Psoas muscle (tissue), 8 donors: Measurements from ENCODE around the gene CHURC1. TPM values are rescaled to one million over a fixed set of nuclear protein-coding genes. Genes with fewer than 3 reads are reported as not detected.

Experiments used
- ATAC-seq, 4 donors: fragments of 200-7000 bp; cut with Tn5 transposase; one replicate each; pipeline ENCODE4 v1.9.1; 2020; ENCODE audit warnings: moderate library complexity in 3 of 4, mild to moderate bottlenecking in 2 of 4
- DNase-seq, 2 donors: peaks; one replicate each; pipeline ENCODE4 v3.0.0-alpha.2; 2020
- H3K27ac ChIP-seq: fragments of 200-600 bp; one replicate; pipeline ENCODE4 v1.8.0; 2022
- H3K27me3 ChIP-seq, 3 donors: fragments of 200-600 bp in 1 of 3; one replicate each; pipeline versions ENCODE4 v1.6.1 to v1.8.0; 2013 to 2022; ENCODE audit warnings: low read length in 2 of 3, mild to moderate bottlenecking in 2 of 3, moderate library complexity in 1 of 3; ENCODE audit not compliant: insufficient read depth in 3 of 3
- H3K36me3 ChIP-seq, 2 donors: fragments of 200-600 bp in 1 of 2; one replicate each; pipeline versions ENCODE4 v1.6.1 to v1.8.0; 2013 to 2022; ENCODE audit warnings: low read depth in 1 of 2, mild to moderate bottlenecking in 1 of 2, moderate library complexity in 1 of 2; ENCODE audit not compliant: insufficient read depth in 1 of 2
- H3K4me1 ChIP-seq: fragments of 200-600 bp; one replicate; pipeline ENCODE4 v1.8.0; 2022
- H3K4me3 ChIP-seq: fragments of 200-600 bp; one replicate; pipeline ENCODE4 v1.8.0; 2022; ENCODE audit warnings: mild to moderate bottlenecking
- H3K9me3 ChIP-seq: fragments of 200-600 bp; one replicate; pipeline ENCODE4 v1.8.0; 2022
- WGBS, 3 donors: extraction: QIAGEN DNeasy Blood & Tissue Kit; methylation state at CpG; one replicate each; pipeline versions ENCODE4 v1.1.6 to v1.1.7; 2013; 5-methylcytosine and 5-hydroxymethylcytosine counted together
- intact Hi-C, 2 donors: fragments of 100-400 bp; cut with DNase I; formaldehyde crosslinking; loops; one replicate each; pipeline versions ENCODE4 v1.11.0 to v1.14.2; 2022
- polyA plus RNA-seq, 3 donors: library from polyadenylated mRNA; stranded (reverse); fragments of 200-250 nt; gene quantifications; one replicate each; pipeline ENCODE4 v1.2.3, GENCODE V29; 2013
- total RNA-seq, 4 donors: library from RNA; stranded (reverse); fragmentation: NEBNext Ultra II Directional in 2 of 4; extraction: Animal tissue kit (Norgen Biotek cat#: 25700) in 2 of 4; gene quantifications; one replicate each; pipeline versions ENCODE4 v1.2.1 to v1.2.4, GENCODE V29; 2021 to 2023
- TF ChIP-seq, protein P1 (sequence below): fragments of 200-600 bp; IDR thresholded peaks from one replicate; pipeline ENCODE4 v1.8.0; 2022; ENCODE audit warnings: antibody characterized with exemption
- donor health status: healthy with polysubstance abuse.
- donor health status: DM: no; HTN: no; CAD: no; lungs with moderate emphysema.
- donor health status: Bipolar disorder and iron deficiency.
- donor health status: healthy.
- donor health status: DM: yes; HTN: yes; CAD: no.
- donor health status: DM: no; HTN: no; CAD: no.
- donor health status: DM: no; HTN: no; CAD: no.
- donor health status: DM: yes; HTN: yes; CAD: no.

Gene CHURC1
- total and polyA plus RNA-seq, 7 donors: 31.4 to 112 (median 77.9) TPM

- Histone ChIP-seq H3K4me1 (peaks cover 9% of the 10 kb centered on the region), H3K9me3 (no peaks in the 10 kb centered on the region), H3K4me3 (no peak overlapping the region), H3K36me3 (no peaks in the 10 kb centered on the region), H3K27ac (peak overlapping the region; percentile 13), H3K27me3 (no peaks in the 10 kb centered on the region)
- DNase-seq (no peak), ATAC-seq (peak; percentile 44 to 66 (median 60))
- 55 to 66% (median 62%) methylated on average over 4 of the region's 4 CpGs for WGBS, 3 donors
- intact Hi-C loops: loop anchor here (5.0 kb wide), 3 partner anchors 69 to 219 kb away; no protein-coding TSS in a partner anchor
- TF ChIP-seq, protein P1, sequence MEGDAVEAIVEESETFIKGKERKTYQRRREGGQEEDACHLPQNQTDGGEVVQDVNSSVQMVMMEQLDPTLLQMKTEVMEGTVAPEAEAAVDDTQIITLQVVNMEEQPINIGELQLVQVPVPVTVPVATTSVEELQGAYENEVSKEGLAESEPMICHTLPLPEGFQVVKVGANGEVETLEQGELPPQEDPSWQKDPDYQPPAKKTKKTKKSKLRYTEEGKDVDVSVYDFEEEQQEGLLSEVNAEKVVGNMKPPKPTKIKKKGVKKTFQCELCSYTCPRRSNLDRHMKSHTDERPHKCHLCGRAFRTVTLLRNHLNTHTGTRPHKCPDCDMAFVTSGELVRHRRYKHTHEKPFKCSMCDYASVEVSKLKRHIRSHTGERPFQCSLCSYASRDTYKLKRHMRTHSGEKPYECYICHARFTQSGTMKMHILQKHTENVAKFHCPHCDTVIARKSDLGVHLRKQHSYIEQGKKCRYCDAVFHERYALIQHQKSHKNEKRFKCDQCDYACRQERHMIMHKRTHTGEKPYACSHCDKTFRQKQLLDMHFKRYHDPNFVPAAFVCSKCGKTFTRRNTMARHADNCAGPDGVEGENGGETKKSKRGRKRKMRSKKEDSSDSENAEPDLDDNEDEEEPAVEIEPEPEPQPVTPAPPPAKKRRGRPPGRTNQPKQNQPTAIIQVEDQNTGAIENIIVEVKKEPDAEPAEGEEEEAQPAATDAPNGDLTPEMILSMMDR: no peak
Measured at GRCh38 chr14:64891173-64891838, 22.9 kb upstream of the CHURC1 start.

- DNase-seq (no peak), ATAC-seq (peak; percentile 94 to 98 (median 95))
- Histone ChIP-seq H3K4me1 (peaks cover 9% of the 10 kb centered on the region), H3K4me3 (no peak overlapping the region), H3K27me3 (no peaks in the 10 kb centered on the region), H3K36me3 (no peaks in the 10 kb centered on the region), H3K27ac (peak overlapping the region; percentile 13), H3K9me3 (no peaks in the 10 kb centered on the region)
- TF ChIP-seq, protein P1: peak; percentile 72
- intact Hi-C loops: loop anchor here (5.0 kb wide), 3 partner anchors 70 to 220 kb away; no protein-coding TSS in a partner anchor
- 45 to 47% (median 46%) methylated on average over 2 of the region's 2 CpGs for WGBS, 3 donors
Measured at GRCh38 chr14:64891839-64892375, 22.3 kb upstream of the CHURC1 start.

DNA sequence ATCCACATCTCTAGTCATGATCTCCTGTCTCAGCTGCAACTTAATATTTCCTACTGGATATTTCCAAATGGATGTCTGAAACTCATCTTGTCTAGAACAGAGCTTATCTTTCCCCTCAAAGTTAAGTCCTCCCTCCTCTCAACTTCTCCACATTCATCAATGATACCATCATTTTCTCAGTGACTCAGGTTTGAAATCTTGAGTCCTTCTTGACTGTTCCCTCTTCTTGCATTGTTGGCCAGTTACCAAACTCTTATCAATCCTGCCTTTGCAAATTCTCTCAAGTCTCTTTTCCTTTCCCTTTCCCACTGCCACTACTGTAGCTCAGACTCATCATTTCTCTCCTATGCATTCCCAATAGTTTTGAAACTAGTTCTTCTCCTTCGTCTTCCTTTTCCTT lies 14.3 kb upstream of the CHURC1 start:
- Histone ChIP-seq H3K4me3 (no peak overlapping the region), H3K27ac (no peak overlapping the region), H3K4me1 (no peaks in the 10 kb centered on the region), H3K27me3 (no peaks in the 10 kb centered on the region), H3K9me3 (no peaks in the 10 kb centered on the region), H3K36me3 (no peaks in the 10 kb centered on the region)
- intact Hi-C loops: no loop called here
- DNase-seq (no peak), ATAC-seq (no peak)
- TF ChIP-seq, protein P1: no peak
- 74 to 96% (median 82%) methylated on average over 1 of the region's 1 CpG for WGBS, 3 donors

DNA sequence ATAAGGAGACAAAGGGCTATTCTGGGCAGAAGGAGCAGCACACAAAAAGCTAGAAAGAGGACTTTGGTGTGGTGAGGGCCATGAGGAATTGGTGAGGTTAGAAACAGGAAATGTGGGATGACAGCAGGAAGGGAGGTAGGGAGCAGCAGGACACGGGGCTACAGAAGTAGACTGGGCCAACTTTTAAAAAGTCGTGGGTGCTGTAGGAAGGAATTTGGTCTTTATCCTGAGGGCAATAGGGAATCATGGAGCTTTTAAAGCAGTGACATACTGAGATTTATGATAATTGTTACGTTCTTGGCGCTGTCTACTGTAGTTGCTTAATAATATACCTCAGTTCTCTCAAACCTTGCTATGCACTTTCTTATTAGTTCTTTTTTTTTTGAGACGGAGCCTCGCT lies 8.2 kb upstream of the CHURC1 start:
- Histone ChIP-seq H3K9me3 (no peaks in the 10 kb centered on the region), H3K27ac (no peak overlapping the region), H3K4me3 (no peak overlapping the region), H3K4me1 (no peaks in the 10 kb centered on the region), H3K36me3 (no peaks in the 10 kb centered on the region), H3K27me3 (no peaks in the 10 kb centered on the region)
- WGBS, 3 donors: 73 to 80% (median 77%) methylated on average over 6 of the region's 6 CpGs
- intact Hi-C loops: no loop called here
- ATAC-seq (no peak), DNase-seq (no peak)
- TF ChIP-seq, protein P1: no peak
